ENCODE data around the gene EIF2S2. TPM values are rescaled to one million over a fixed set of nuclear protein-coding genes. Genes with fewer than 3 reads are reported as not detected.

The EIF2S2 gene
- total RNA-seq, 2 donors from 2014 or later = 106 to 144 TPM

DNA sequence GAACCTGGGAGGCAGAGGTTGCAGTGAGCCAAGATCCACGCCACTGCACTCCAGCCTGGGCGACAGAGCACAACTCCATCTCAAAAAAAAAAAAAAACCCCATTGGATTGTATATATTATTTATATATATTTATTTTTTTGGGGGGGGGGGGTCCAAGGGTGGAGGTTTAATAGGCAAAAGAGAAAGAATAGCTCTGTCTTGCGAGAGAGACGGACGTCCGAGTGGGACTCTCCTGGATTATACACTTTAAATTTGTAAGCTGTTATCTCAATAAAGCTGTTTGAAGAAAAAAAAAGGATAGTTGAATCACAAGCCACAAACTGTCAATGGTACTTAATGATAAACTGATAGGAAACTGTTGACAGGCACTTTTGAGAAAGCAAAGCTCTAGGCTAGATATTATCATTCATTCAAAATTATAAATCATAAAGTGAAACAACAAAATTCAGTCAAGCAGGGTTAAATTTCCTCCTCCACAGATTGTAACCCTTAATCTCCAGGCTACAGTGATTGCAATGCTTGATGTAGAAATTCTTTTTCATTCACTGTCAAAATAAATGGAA is 20.3 kb downstream of the EIF2S2 start:
- no peak overlapping the region for H3K4me3 Mint-ChIP-seq
- no peaks in the 10 kb centered on the region for H3K9me3 Mint-ChIP-seq
- no peaks in the 10 kb centered on the region for H3K4me1 Mint-ChIP-seq
- Histone ChIP-seq H3K4me1 (ENCODE audit: control insufficient read depth, insufficient read depth, low read length) (no peaks in the 10 kb centered on the region), H3K9me3 (ENCODE audit: control insufficient read depth, low read length) (no peaks in the 10 kb centered on the region), H3K27me3 (ENCODE audit: control insufficient read depth, insufficient read depth, low read length, poor library complexity, severe bottlenecking) (no peaks in the 10 kb centered on the region), H3K4me3 (ENCODE audit: low read length) (no peak overlapping the region), H3K36me3 (ENCODE audit: control insufficient read depth, insufficient read depth, low read length) (peaks cover 93% of the 10 kb centered on the region), H3K27ac (ENCODE audit: low read depth, low read length) (no peak overlapping the region), H3K9ac (ENCODE audit: extremely low read depth, low read length, poor library complexity, severe bottlenecking) (no peak overlapping the region)
- WGBS, 2 experiments (ENCODE audit: insufficient coverage in 1 of 2, insufficient read length in 1 of 2) = 91 to 100% methylated on average over 3 to 4 of the region's 6 CpGs
- H3K36me3 Mint-ChIP-seq (ENCODE audit: low read depth) = peaks cover 89% of the 10 kb centered on the region
- DNase-seq = no peak
- TF ChIP-seq, protein P1, sequence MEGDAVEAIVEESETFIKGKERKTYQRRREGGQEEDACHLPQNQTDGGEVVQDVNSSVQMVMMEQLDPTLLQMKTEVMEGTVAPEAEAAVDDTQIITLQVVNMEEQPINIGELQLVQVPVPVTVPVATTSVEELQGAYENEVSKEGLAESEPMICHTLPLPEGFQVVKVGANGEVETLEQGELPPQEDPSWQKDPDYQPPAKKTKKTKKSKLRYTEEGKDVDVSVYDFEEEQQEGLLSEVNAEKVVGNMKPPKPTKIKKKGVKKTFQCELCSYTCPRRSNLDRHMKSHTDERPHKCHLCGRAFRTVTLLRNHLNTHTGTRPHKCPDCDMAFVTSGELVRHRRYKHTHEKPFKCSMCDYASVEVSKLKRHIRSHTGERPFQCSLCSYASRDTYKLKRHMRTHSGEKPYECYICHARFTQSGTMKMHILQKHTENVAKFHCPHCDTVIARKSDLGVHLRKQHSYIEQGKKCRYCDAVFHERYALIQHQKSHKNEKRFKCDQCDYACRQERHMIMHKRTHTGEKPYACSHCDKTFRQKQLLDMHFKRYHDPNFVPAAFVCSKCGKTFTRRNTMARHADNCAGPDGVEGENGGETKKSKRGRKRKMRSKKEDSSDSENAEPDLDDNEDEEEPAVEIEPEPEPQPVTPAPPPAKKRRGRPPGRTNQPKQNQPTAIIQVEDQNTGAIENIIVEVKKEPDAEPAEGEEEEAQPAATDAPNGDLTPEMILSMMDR (conservative IDR thresholded peaks at IDR 0.05) = no peak
- no peaks in the 10 kb centered on the region for H3K27me3 Mint-ChIP-seq (ENCODE audit: insufficient read depth)
- H3K27ac Mint-ChIP-seq = no peak overlapping the region

GRCh38 chr20:34090645-34091044 is 21.4 kb downstream of the EIF2S2 start:
- Histone ChIP-seq H3K4me1 (ENCODE audit: control insufficient read depth, insufficient read depth, low read length) (no peaks in the 10 kb centered on the region), H3K9me3 (ENCODE audit: control insufficient read depth, low read length) (no peaks in the 10 kb centered on the region), H3K36me3 (ENCODE audit: control insufficient read depth, insufficient read depth, low read length) (peaks cover 89% of the 10 kb centered on the region), H3K4me3 (ENCODE audit: low read length) (no peak overlapping the region), H3K27ac (ENCODE audit: low read depth, low read length) (no peak overlapping the region), H3K27me3 (ENCODE audit: control insufficient read depth, insufficient read depth, low read length, poor library complexity, severe bottlenecking) (no peaks in the 10 kb centered on the region), H3K9ac (ENCODE audit: extremely low read depth, low read length, poor library complexity, severe bottlenecking) (no peak overlapping the region)
- Mint-ChIP-seq H3K36me3 (ENCODE audit: low read depth) (peaks cover 79% of the 10 kb centered on the region), H3K27me3 (ENCODE audit: insufficient read depth) (no peaks in the 10 kb centered on the region), H3K4me3 (no peak overlapping the region), H3K27ac (no peak overlapping the region), H3K4me1 (no peaks in the 10 kb centered on the region), H3K9me3 (no peaks in the 10 kb centered on the region)
- TF ChIP-seq, protein P1 (conservative IDR thresholded peaks at IDR 0.05) = no peak
- 100% methylated on average over 2 of the region's 2 CpGs for WGBS, 2 experiments (ENCODE audit: insufficient coverage in 1 of 2, insufficient read length in 1 of 2)
- DNase-seq = no peak

- no peaks in the 10 kb centered on the region for H3K4me1 Mint-ChIP-seq
- peak overlapping the region; percentile 16 for H3K27ac Mint-ChIP-seq
- no peaks in the 10 kb centered on the region for H3K9me3 Mint-ChIP-seq
- Histone ChIP-seq H3K9me3 (ENCODE audit: control insufficient read depth, low read length) (no peaks in the 10 kb centered on the region), H3K36me3 (ENCODE audit: control insufficient read depth, insufficient read depth, low read length) (peaks cover 81% of the 10 kb centered on the region), H3K4me3 (ENCODE audit: low read length) (no peak overlapping the region), H3K27ac (ENCODE audit: low read depth, low read length) (no peak overlapping the region), H3K4me1 (ENCODE audit: control insufficient read depth, insufficient read depth, low read length) (no peaks in the 10 kb centered on the region), H3K27me3 (ENCODE audit: control insufficient read depth, insufficient read depth, low read length, poor library complexity, severe bottlenecking) (no peaks in the 10 kb centered on the region), H3K9ac (ENCODE audit: extremely low read depth, low read length, poor library complexity, severe bottlenecking) (no peak overlapping the region)
- H3K4me3 Mint-ChIP-seq = no peak overlapping the region
- WGBS, 2 experiments (ENCODE audit: insufficient coverage in 1 of 2, insufficient read length in 1 of 2) = 97 to 98% methylated on average over 5 to 13 of the region's 13 CpGs
- TF ChIP-seq, protein P1 (conservative IDR thresholded peaks at IDR 0.05) = no peak
- no peaks in the 10 kb centered on the region for H3K27me3 Mint-ChIP-seq (ENCODE audit: insufficient read depth)
- DNase-seq = no peak
- peaks cover 76% of the 10 kb centered on the region for H3K36me3 Mint-ChIP-seq (ENCODE audit: low read depth)
Observed at GRCh38 chr20:34089655-34090345, 22.2 kb downstream of the EIF2S2 start.

Data from endodermal cell (in vitro differentiated cells).